B cell (primary cell): ENCODE measurements around the gene PCDH9. TPM values are rescaled to one million over a fixed set of nuclear protein-coding genes. Genes with fewer than 3 reads are reported as not detected.
A peak's percentile ranks its signal among the peaks of the same experiment; 100 is the strongest.

Experiments used
- ATAC-seq: fragments of 200-7000 bp; cut with Tn5 transposase; one replicate; pipeline ENCODE4 v1.10.0; 2021; ENCODE audit warnings: low read depth, mild to moderate bottlenecking, moderate number of reproducible peaks, moderate library complexity
- CTCF ChIA-PET: fragments of 350-600 bp; sonication (Branson Sonifier 250); formaldehyde crosslinking; loops from one replicate; lab custom pipeline; 2021; ENCODE audit warnings: antibody characterized with exemption, inconsistent platforms; lab: Charles Lee
- POLR2A ChIA-PET: fragments of 350-600 bp; sonication (Branson Sonifier 250); formaldehyde crosslinking; loops from one replicate; lab custom pipeline; 2021; ENCODE audit warnings: antibody characterized with exemption; lab: Charles Lee
- DNase-seq: peaks from one replicate; pipeline ENCODE4 v3.0.0; 2013
- H2AFZ ChIP-seq: 2 replicates; pipeline ENCODE4 v1.6.1; 2012; ENCODE audit warnings: mild to moderate bottlenecking, low read depth, low read length; ENCODE audit not compliant: insufficient read depth, poor library complexity, severe bottlenecking
- H3K27ac ChIP-seq, 2 donors: 1 replicate in 1 of 2; 2 replicates in 1 of 2; pipeline ENCODE4 v1.5.1; 2012 to 2013; ENCODE audit warnings: low read length in 2 of 2, mild to moderate bottlenecking in 2 of 2, moderate library complexity in 1 of 2
- H3K27me3 ChIP-seq, 4 experiments: fragments of 200-600 bp in 1 of 4; sonication (generic) in 1 of 4; replicated peaks in 1 of 4; 1 replicate in 2 of 4; 2 replicates in 2 of 4; pipeline versions ENCODE4 v1.6.1 to v1.7.0; 2013 to 2016; ENCODE audit warnings: low read length in 3 of 4, mild to moderate bottlenecking in 2 of 4, mixed read lengths in 1 of 4, moderate library complexity in 1 of 4; ENCODE audit not compliant: insufficient read depth in 4 of 4, control insufficient read depth in 3 of 4; ENCODE audit errors: control extremely low read depth in 1 of 4
- H3K36me3 ChIP-seq, 2 experiments: replicated peaks in 1 of 2; 1 replicate in 1 of 2; 2 replicates in 1 of 2; pipeline versions ENCODE4 v1.6.1 to v1.7.1; 2013; ENCODE audit warnings: low read length in 1 of 2; ENCODE audit not compliant: insufficient read depth in 2 of 2, control insufficient read depth in 1 of 2; ENCODE audit errors: control extremely low read depth in 1 of 2, extremely low read depth in 1 of 2
- H3K4me1 ChIP-seq, 2 donors: fragments of 200-600 bp in 1 of 2; sonication (generic) in 1 of 2; 1 replicate in 1 of 2; 2 replicates in 1 of 2; pipeline versions ENCODE4 v1.5.1 to v1.6.1; 2013 to 2017; ENCODE audit warnings: low read length in 2 of 2; ENCODE audit not compliant: control insufficient read depth in 2 of 2, insufficient read depth in 2 of 2
- H3K4me2 ChIP-seq: replicated peaks from 2 replicates; pipeline ENCODE3; 2012; ENCODE audit warnings: mild to moderate bottlenecking, low read depth, low read length; ENCODE audit not compliant: poor library complexity, severe bottlenecking
- H3K4me3 ChIP-seq, 5 experiments: fragments of 200-600 bp in 1 of 5; sonication (generic) in 1 of 5; 1 replicate in 3 of 5; 2 replicates in 2 of 5; pipeline versions ENCODE4 v1.5.1 to v1.7.0; 2011 to 2016; ENCODE audit warnings: low read length in 4 of 5, mild to moderate bottlenecking in 4 of 5, low read depth in 2 of 5, control low read depth in 1 of 5, moderate library complexity in 1 of 5; ENCODE audit not compliant: insufficient read depth in 1 of 5; ENCODE audit errors: control extremely low read depth in 1 of 5, extremely low read depth in 1 of 5
- H3K79me2 ChIP-seq: fragments of 200-600 bp; sonication (generic); one replicate; pipeline ENCODE4 v1.6.0; 2016; ENCODE audit warnings: low read length; ENCODE audit not compliant: control insufficient read depth, insufficient read depth
- H3K9ac ChIP-seq: fragments of 200-600 bp; sonication (generic); 2 replicates; pipeline ENCODE4 v1.6.1; 2017; ENCODE audit warnings: mild to moderate bottlenecking, low read length, moderate library complexity
- H3K9me3 ChIP-seq, 3 donors: one replicate each; pipeline versions ENCODE4 v1.6.1 to v1.7.1; 2013; ENCODE audit warnings: low read length in 2 of 3; ENCODE audit not compliant: control insufficient read depth in 2 of 3, insufficient read depth in 1 of 3; ENCODE audit errors: control extremely low read depth in 1 of 3
- H4K20me1 ChIP-seq: 2 replicates; pipeline ENCODE4 v1.6.0; 2012; ENCODE audit warnings: mild to moderate bottlenecking, low read length; ENCODE audit not compliant: insufficient read depth, control insufficient read depth, poor library complexity, severe bottlenecking
- H3K27ac Mint-ChIP-seq: one replicate; pipeline ENCODE4 v1.8.0; 2021; ENCODE audit warnings: mixed read lengths
- H3K27me3 Mint-ChIP-seq: one replicate; pipeline ENCODE4 v1.8.0; 2021; ENCODE audit warnings: mixed read lengths
- H3K4me1 Mint-ChIP-seq: one replicate; pipeline ENCODE4 v1.8.0; 2021; ENCODE audit warnings: mixed read lengths
- H3K4me3 Mint-ChIP-seq: one replicate; pipeline ENCODE4 v1.8.0; 2021; ENCODE audit warnings: mixed read lengths
- H3K9me3 Mint-ChIP-seq: one replicate; pipeline ENCODE4 v1.8.0; 2022; ENCODE audit warnings: mixed read lengths; ENCODE audit not compliant: insufficient read depth
- CTCF ChIP-seq: fragments of 200-600 bp; IDR thresholded peaks from one replicate; pipeline ENCODE4 v1.8.0; 2022; ENCODE audit warnings: antibody characterized with exemption, mild to moderate bottlenecking
- EZH2 ChIP-seq: IDR thresholded peaks from 2 replicates; pipeline ENCODE4 v1.6.1; 2012; ENCODE audit warnings: borderline replicate concordance, low read depth, mild to moderate bottlenecking, moderate library complexity, low read length; ENCODE audit not compliant: insufficient read depth, poor library complexity, severe bottlenecking
- WGBS: methylation state at CpG from one replicate; pipeline ENCODE4 v1.1.5; 2013; ENCODE audit warnings: missing lambda C conversion rate; ENCODE audit not compliant: insufficient coverage; 5-methylcytosine and 5-hydroxymethylcytosine counted together
- intact Hi-C: fragments of 100-400 bp; cut with micrococcal nuclease; formaldehyde crosslinking; loops from one replicate; pipeline ENCODE4 v1.10.0; 2022
- polyA plus RNA-seq: library from polyadenylated mRNA; depleted of rRNA; stranded (reverse); fragments of >200 nt; gene quantifications from 2 replicates; pipeline ENCODE4 v1.2.3, GENCODE V29; 2012
- total RNA-seq, 2 donors: library from RNA; stranded (reverse); fragments of 120-200 nt in 1 of 2; gene quantifications; 1 replicate in 1 of 2; 2 replicates in 1 of 2; pipeline versions ENCODE4 v1.2.3 to v1.2.4, GENCODE V29; 2013 to 2022

Gene PCDH9
- total and polyA plus RNA-seq, 2 donors (not counting 1 experiment from before 2014, with no cell fraction given), result 13.1 to 21.8 TPM

GRCh38 chr13:66914155-66914554 lies 316.0 kb downstream of the PCDH9 start:
- Mint-ChIP-seq H3K27ac (no peak overlapping the region), H3K4me1 (peaks cover 14% of the 10 kb centered on the region), H3K4me3 (no peak overlapping the region), H3K9me3 (peaks cover 3% of the 10 kb centered on the region), H3K27me3 (no peaks in the 10 kb centered on the region)
- Histone ChIP-seq H3K79me2 (no peaks in the 10 kb centered on the region), H3K9ac (no peak overlapping the region), H3K27ac (peak overlapping the region in 1 of 2 donors; percentile 48), H3K4me3 (no peak overlapping the region), H2AFZ (no peak overlapping the region), H3K4me2 (peak overlapping the region; percentile 29), H4K20me1 (no peaks in the 10 kb centered on the region), H3K36me3 (no peaks in the 10 kb centered on the region), H3K4me1 (peaks cover 4 to 23% of the 10 kb centered on the region in 2 donors), H3K9me3 (peaks cover 0 to 3% (median 0%) of the 10 kb centered on the region in 3 donors), H3K27me3 (no peaks in the 10 kb centered on the region)
- DNase-seq (no peak), ATAC-seq (no peak)
- POLR2A ChIA-PET, result no interaction called here
- CTCF ChIA-PET, result no interaction called here
- WGBS, result no CpG with 5 or more reads among the region's 4 CpGs
- intact Hi-C loops, result no loop called here
- no peak for TF ChIP-seq CTCF
- TF ChIP-seq EZH2, result no peak

GRCh38 chr13:66911411-66911939 lies 318.7 kb downstream of the PCDH9 start:
- no peak overlapping the region for H3K4me3 Mint-ChIP-seq
- no CpG with 5 or more reads among the region's 4 CpGs for WGBS
- no peak overlapping the region for H3K9ac ChIP-seq
- H3K4me2 ChIP-seq, result no peak overlapping the region
- H3K36me3 ChIP-seq, result no peaks in the 10 kb centered on the region
- H3K4me1 Mint-ChIP-seq, result peaks cover 12% of the 10 kb centered on the region
- ATAC-seq (no peak), DNase-seq (no peak)
- H2AFZ ChIP-seq, result no peak overlapping the region
- CTCF ChIA-PET, result no interaction called here
- H3K27me3 Mint-ChIP-seq, result no peaks in the 10 kb centered on the region
- H3K9me3 Mint-ChIP-seq, result peaks cover 3% of the 10 kb centered on the region
- TF ChIP-seq CTCF (no peak), EZH2 (no peak)
- H3K27ac Mint-ChIP-seq, result no peak overlapping the region
- H3K79me2 ChIP-seq, result no peaks in the 10 kb centered on the region
- H3K27ac ChIP-seq, result no peak overlapping the region
- peaks cover 0 to 3% (median 1%) of the 10 kb centered on the region in 3 donors for H3K9me3 ChIP-seq
- intact Hi-C loops, result no loop called here
- H3K27me3 ChIP-seq, result no peaks in the 10 kb centered on the region
- POLR2A ChIA-PET, result no interaction called here
- no peak overlapping the region for H3K4me3 ChIP-seq
- H4K20me1 ChIP-seq, result no peaks in the 10 kb centered on the region
- H3K4me1 ChIP-seq, result peaks cover 4 to 23% of the 10 kb centered on the region in 2 donors
